Measurements from ENCODE around the gene PDZRN3.

DNA sequence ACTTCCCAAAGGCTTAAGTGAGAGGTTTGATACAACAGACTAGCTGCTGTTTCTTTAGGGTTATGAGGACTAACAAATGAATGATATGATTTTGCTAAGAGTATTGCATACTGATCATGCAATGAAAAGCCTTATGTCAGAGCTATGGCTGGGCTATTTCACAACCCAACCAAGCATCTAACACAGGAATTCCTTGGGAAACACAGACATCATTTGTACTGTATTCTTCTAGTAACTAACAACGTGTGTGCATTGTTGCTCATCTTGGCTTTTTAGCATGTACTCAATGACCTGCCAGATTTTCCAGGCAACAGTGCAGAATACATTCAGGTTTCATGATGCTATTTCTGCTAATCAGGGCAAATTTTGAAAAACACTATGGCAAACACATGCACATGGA lies 19.3 kb downstream of the PDZRN3 start:
- TF ChIP-seq, protein P1, sequence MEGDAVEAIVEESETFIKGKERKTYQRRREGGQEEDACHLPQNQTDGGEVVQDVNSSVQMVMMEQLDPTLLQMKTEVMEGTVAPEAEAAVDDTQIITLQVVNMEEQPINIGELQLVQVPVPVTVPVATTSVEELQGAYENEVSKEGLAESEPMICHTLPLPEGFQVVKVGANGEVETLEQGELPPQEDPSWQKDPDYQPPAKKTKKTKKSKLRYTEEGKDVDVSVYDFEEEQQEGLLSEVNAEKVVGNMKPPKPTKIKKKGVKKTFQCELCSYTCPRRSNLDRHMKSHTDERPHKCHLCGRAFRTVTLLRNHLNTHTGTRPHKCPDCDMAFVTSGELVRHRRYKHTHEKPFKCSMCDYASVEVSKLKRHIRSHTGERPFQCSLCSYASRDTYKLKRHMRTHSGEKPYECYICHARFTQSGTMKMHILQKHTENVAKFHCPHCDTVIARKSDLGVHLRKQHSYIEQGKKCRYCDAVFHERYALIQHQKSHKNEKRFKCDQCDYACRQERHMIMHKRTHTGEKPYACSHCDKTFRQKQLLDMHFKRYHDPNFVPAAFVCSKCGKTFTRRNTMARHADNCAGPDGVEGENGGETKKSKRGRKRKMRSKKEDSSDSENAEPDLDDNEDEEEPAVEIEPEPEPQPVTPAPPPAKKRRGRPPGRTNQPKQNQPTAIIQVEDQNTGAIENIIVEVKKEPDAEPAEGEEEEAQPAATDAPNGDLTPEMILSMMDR (IDR thresholded peaks at IDR 0.05): no peak
- no peak for TF ChIP-seq POLR2A (IDR thresholded peaks at IDR 0.05)
